Left lung (tissue), 10 donors: ENCODE results near the gene ASIC3. TPM values are rescaled to one million over a fixed set of nuclear protein-coding genes. Genes with fewer than 3 reads are reported as not detected.

Experiments used
- ATAC-seq: fragments of 200-7000 bp; cut with Tn5 transposase; one replicate; pipeline ENCODE4 v1.9.1; 2020; ENCODE audit warnings: moderate library complexity
- DNase-seq, 4 donors: peaks; one replicate each; pipeline ENCODE4 v3.0.0-alpha.2; 2013 to 2020
- H3K27ac ChIP-seq, 2 donors: fragments of 200-600 bp; sonication (generic) in 1 of 2; one replicate each; pipeline versions ENCODE4 v1.5.0 to v1.8.0; 2020 to 2021
- H3K27me3 ChIP-seq, 2 donors: fragments of 200-600 bp; sonication (generic) in 1 of 2; one replicate each; pipeline versions ENCODE4 v1.5.0 to v1.8.0; 2020 to 2021
- H3K36me3 ChIP-seq, 2 donors: fragments of 200-600 bp; sonication (generic) in 1 of 2; one replicate each; pipeline versions ENCODE4 v1.5.0 to v1.8.0; 2020 to 2021
- H3K4me1 ChIP-seq, 2 donors: fragments of 200-600 bp; one replicate each; pipeline ENCODE4 v1.8.0; 2021
- H3K4me3 ChIP-seq, 2 donors: fragments of 200-600 bp; sonication (generic) in 1 of 2; one replicate each; pipeline versions ENCODE4 v1.5.0 to v1.8.0; 2020 to 2021; ENCODE audit warnings: mild to moderate bottlenecking in 1 of 2
- H3K9me3 ChIP-seq, 2 donors: fragments of 200-600 bp; sonication (generic) in 1 of 2; one replicate each; pipeline versions ENCODE4 v1.5.0 to v1.8.0; 2020 to 2021
- intact Hi-C, 2 donors: fragments of 100-400 bp; cut with DNase I; formaldehyde crosslinking; loops; one replicate each; pipeline versions ENCODE4 v1.11.2 to v1.14.2; 2022
- polyA plus RNA-seq, 6 donors: library from polyadenylated mRNA; unstranded; fragments of 120-200 nt; gene quantifications; one replicate each; pipeline ENCODE4 v1.2.1, GENCODE V29; 2013; ENCODE audit not compliant: insufficient read length in 6 of 6
- total RNA-seq, 2 donors: library from RNA; stranded (reverse); fragmentation: NEBNext Ultra II Directional; extraction: Animal tissue kit (Norgen Biotek cat#: 25700); gene quantifications; one replicate each; pipeline ENCODE4 v1.2.1, GENCODE V29; 2021
- TF ChIP-seq, protein P1 (sequence below), 2 donors: fragments of 200-600 bp; sonication (generic) in 1 of 2; IDR thresholded peaks; one replicate each; pipeline versions ENCODE4 v1.5.0 to v1.8.0; 2021; ENCODE audit warnings: antibody characterized with exemption in 2 of 2
- donor health status: DM: no; HTN: yes; CAD: no.
- donor health status: DM: no; HTN: no; CAD: no.

ASIC3 gene
- total and polyA plus RNA-seq, 8 donors, result 2.3 to 6.0 (median 3.4) TPM

DNA sequence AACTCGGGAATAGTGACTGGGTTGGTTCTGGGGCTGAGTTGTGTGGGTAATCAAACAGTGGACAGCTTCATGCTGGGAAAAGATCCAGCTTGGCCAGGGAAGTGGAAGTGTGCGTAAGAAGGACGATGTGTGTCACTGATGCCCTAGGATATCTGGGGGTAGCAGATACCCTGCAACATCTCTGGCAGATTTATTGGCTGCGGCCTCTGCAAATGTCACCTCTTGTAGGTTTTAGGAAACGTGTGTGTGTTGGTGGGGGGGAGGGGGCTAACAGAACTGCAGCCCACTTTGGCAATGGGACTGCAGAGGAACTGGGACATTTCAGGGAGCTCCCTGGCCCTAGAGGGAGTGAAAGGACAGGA is 37.0 kb downstream of the ASIC3 start:
- Histone ChIP-seq H3K9me3 (no peaks in the 10 kb centered on the region), H3K4me3 (peak overlapping the region; percentile 26 to 87), H3K36me3 (no peaks in the 10 kb centered on the region), H3K4me1 (peaks cover 49 to 75% of the 10 kb centered on the region in 2 donors), H3K27ac (peak overlapping the region; percentile 87 to 90), H3K27me3 (peaks cover 0 to 12% of the 10 kb centered on the region in 2 donors)
- intact Hi-C loops, result no loop called here
- TF ChIP-seq, protein P1, sequence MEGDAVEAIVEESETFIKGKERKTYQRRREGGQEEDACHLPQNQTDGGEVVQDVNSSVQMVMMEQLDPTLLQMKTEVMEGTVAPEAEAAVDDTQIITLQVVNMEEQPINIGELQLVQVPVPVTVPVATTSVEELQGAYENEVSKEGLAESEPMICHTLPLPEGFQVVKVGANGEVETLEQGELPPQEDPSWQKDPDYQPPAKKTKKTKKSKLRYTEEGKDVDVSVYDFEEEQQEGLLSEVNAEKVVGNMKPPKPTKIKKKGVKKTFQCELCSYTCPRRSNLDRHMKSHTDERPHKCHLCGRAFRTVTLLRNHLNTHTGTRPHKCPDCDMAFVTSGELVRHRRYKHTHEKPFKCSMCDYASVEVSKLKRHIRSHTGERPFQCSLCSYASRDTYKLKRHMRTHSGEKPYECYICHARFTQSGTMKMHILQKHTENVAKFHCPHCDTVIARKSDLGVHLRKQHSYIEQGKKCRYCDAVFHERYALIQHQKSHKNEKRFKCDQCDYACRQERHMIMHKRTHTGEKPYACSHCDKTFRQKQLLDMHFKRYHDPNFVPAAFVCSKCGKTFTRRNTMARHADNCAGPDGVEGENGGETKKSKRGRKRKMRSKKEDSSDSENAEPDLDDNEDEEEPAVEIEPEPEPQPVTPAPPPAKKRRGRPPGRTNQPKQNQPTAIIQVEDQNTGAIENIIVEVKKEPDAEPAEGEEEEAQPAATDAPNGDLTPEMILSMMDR (IDR thresholded peaks at IDR 0.05), result no peak
- no peak for DNase-seq
- no peak for ATAC-seq

GRCh38 chr7:151085691-151086620 is 37.6 kb downstream of the ASIC3 start, which contains the start of gene AGAP3:
AGAP3 (plus strand) TSS chr7:151086475; CDS start chr7:151086742, 267 bp downstream.
- Histone ChIP-seq H3K4me3 (peak within 1 kb of the TSS; percentile 67 to 87), H3K4me1 (peaks cover 47 to 79% of the 10 kb centered on the region in 2 donors), H3K27me3 (peaks cover 0 to 12% of the 10 kb centered on the region in 2 donors), H3K36me3 (no peaks in the 10 kb centered on the region), H3K9me3 (no peaks in the 10 kb centered on the region), H3K27ac (peak within 1 kb of the TSS; percentile 90 to 92)
- ATAC-seq (peak; percentile 77), DNase-seq (peak; percentile 82 to 99 (median 92))
- intact Hi-C loops, result no loop called here
- TF ChIP-seq, protein P1 (IDR thresholded peaks at IDR 0.05), result no peak

- H3K36me3 ChIP-seq, result no peaks in the 10 kb centered on the region
- H3K27me3 ChIP-seq, result peaks cover 0 to 12% of the 10 kb centered on the region in 2 donors
- TF ChIP-seq, protein P1 (IDR thresholded peaks at IDR 0.05), result no peak
- ATAC-seq (no peak), DNase-seq (peak in 1 of 4 donors; percentile 84)
- peak overlapping the region; percentile 67 to 87 for H3K4me3 ChIP-seq
- H3K9me3 ChIP-seq, result no peaks in the 10 kb centered on the region
- H3K4me1 ChIP-seq, result peaks cover 39 to 79% of the 10 kb centered on the region in 2 donors
- intact Hi-C loops, result no loop called here
- peak overlapping the region; percentile 88 to 92 for H3K27ac ChIP-seq
Observed at GRCh38 chr7:151086802-151087244, 38.5 kb downstream of the ASIC3 start.

DNA sequence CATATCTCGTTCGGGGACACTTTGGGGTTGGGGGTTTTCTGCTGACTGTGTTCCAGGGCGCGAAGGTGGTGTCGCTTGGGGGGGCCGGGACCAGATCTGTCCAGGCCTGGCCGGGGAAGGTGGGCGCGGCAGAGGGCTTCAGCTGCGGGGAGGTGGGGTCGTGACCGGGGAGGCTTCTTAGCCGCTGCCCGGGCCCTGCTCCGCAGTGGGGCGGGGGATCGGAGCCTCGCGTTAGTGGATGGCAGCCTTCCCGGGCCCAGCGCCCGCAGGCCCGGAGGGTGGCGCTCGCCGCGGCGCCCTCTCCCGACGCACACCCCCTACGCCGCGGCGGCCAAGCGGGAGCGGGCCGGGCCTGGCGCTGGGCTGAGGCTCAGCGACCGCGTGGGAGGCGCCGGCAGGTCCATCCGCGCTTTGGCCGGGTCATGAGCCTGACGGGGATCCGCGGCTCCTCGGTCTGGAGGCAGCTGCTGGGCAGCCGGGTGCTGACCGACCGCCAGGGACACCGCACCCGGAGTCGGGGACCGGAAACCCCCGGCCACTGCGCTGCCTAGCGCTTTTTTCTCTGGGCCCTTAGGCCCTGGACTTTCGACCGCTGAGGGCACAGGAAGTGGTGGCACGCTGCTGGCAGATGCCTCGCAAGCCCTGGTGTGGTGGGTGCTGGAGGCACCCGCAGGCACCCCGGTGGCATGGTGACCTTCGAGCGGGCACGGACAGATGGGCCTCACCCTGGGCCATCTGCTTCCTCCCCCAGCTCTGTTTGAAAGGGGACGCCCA is 39.1 kb downstream of the ASIC3 start:
- Histone ChIP-seq H3K4me1 (peaks cover 32 to 79% of the 10 kb centered on the region in 2 donors), H3K27me3 (peaks cover 0 to 12% of the 10 kb centered on the region in 2 donors), H3K9me3 (no peaks in the 10 kb centered on the region), H3K27ac (peak overlapping the region; percentile 88 to 92), H3K4me3 (peak overlapping the region; percentile 67 to 87), H3K36me3 (no peaks in the 10 kb centered on the region)
- TF ChIP-seq, protein P1 (IDR thresholded peaks at IDR 0.05), result peak; percentile 14 to 16
- DNase-seq (peak; percentile 49 to 90 (median 66)), ATAC-seq (peak; percentile 44)
- intact Hi-C loops, result no loop called here
